ENCODE measurements around the gene HMG20B. TPM values are rescaled to one million over a fixed set of nuclear protein-coding genes. Genes with fewer than 3 reads are reported as not detected.
"Not testable (repeated sequence)": the region's sequence is repeated elsewhere in the genome, so short reads cannot be mapped to it uniquely, and the experiment has no call there.

HMG20B gene
- total RNA-seq, 1 experiment from 2014 or later, result 186 TPM

GRCh38 chr19:3578390-3578789, 5.6 kb downstream of the HMG20B start (continued):
- TF ChIP-seq ATF3 (IDR thresholded peaks at IDR 0.05) (no peak), EGR1 (IDR thresholded peaks at IDR 0.05; ENCODE audit: low read depth) (no peak), POLR2AphosphoS5 (IDR thresholded peaks at IDR 0.05; ENCODE audit: low read depth, low read length) (no peak), ZNF274 (IDR thresholded peaks at IDR 0.05; ENCODE audit: low read depth, low read length) (no peak), SIN3A (IDR thresholded peaks at IDR 0.05; ENCODE audit: low read depth) (no peak), JUND (IDR thresholded peaks at IDR 0.05) (no peak), YY1 (IDR thresholded peaks at IDR 0.05; ENCODE audit: extremely low read depth, insufficient replicate concordance, low read depth, low read length) (no peak), FOSL1 (IDR thresholded peaks at IDR 0.05; ENCODE audit: low read depth) (no peak)

- Histone ChIP-seq H2AFZ (ENCODE audit: low read depth, low read length, poor library complexity, severe bottlenecking) (no peak overlapping the region), H3K9me3 (ENCODE audit: control insufficient read depth in 1 of 2, insufficient read depth in 1 of 2, low read depth in 1 of 2, low read length in 2 of 2) (no peaks in the 10 kb centered on the region), H3K27me3 (ENCODE audit: insufficient read depth, low read length) (no peaks in the 10 kb centered on the region), H3K79me2 (ENCODE audit: insufficient read depth, low read length) (peaks cover 8% of the 10 kb centered on the region; the same call in 1 of the 2 replicates), H3K4me2 (ENCODE audit: low read length) (peak overlapping the region; percentile 32), H3K27ac (ENCODE audit: low read depth, low read length) (0 out of 2 replicates have a peak overlapping the region, but pooled peaks have one; percentile 2), H3K9me2 (ENCODE audit: insufficient read depth) (no peaks in the 10 kb centered on the region), H3K4me1 (ENCODE audit: control insufficient read depth in 1 of 2, insufficient read depth in 2 of 2, low read length in 2 of 2) (peaks cover 15 to 52% of the 10 kb centered on the region in 2 experiments), H3K4me3 (replicated peaks in 1 of 2; ENCODE audit: low read depth in 1 of 2, low read length in 2 of 2) (no peak overlapping the region), H4K20me1 (ENCODE audit: insufficient read depth) (no peaks in the 10 kb centered on the region; the same call in 1 of the 2 replicates), H3K9ac (ENCODE audit: low read length) (no peak overlapping the region), H3K36me3 (ENCODE audit: control insufficient read depth in 1 of 2, insufficient read depth in 2 of 2, low read length in 2 of 2) (peaks cover 3 to 11% of the 10 kb centered on the region in 2 experiments; a peak in 2 of 4 replicates)
- no peak; the same call in 1 of the 2 replicates for ATAC-seq
- CTCF ChIA-PET, result no interaction called here
- POLR2A ChIA-PET, result no interaction called here
- intact Hi-C loops (cut with micrococcal nuclease), result no loop called here
- no peak for TF ChIP-seq CBX3 (IDR thresholded peaks at IDR 0.05; ENCODE audit: low read depth)
- no peak for DNase-seq (ENCODE audit: low read depth, low spot score)
- no TSS peak for BruUV-seq (replicated peaks)
- RAD21 ChIA-PET (ENCODE audit: low non-redundant PET in 1 of 2, low total read pairs in 2 of 2, uncharacterized antibody in 2 of 2, unreplicated experiment in 2 of 2), result interaction anchor here in 1 of 2 experiments (0.6 kb wide), 1 partner anchor 22 kb away, joined by 3 read pairs; no protein-coding TSS in a partner anchor
Observed at GRCh38 chr19:3580156-3580934, 7.6 kb downstream of the HMG20B start.

- H4K20me1 ChIP-seq (ENCODE audit: insufficient read depth); H3K4me3 ChIP-seq (replicated peaks in 1 of 2; ENCODE audit: low read depth in 1 of 2, low read length in 2 of 2); CTCF ChIA-PET; H2AFZ ChIP-seq (ENCODE audit: low read depth, low read length, poor library complexity, severe bottlenecking); BruUV-seq (replicated peaks); RAD21 ChIA-PET (ENCODE audit: low non-redundant PET in 1 of 2, low total read pairs in 2 of 2, uncharacterized antibody in 2 of 2, unreplicated experiment in 2 of 2); H3K4me2 ChIP-seq (ENCODE audit: low read length); H3K36me3 ChIP-seq (ENCODE audit: control insufficient read depth in 1 of 2, insufficient read depth in 2 of 2, low read length in 2 of 2); intact Hi-C loops (cut with micrococcal nuclease); DNase-seq (ENCODE audit: low read depth, low spot score); H3K9ac ChIP-seq (ENCODE audit: low read length); ATAC-seq; H3K27ac ChIP-seq (ENCODE audit: low read depth, low read length); H3K9me2 ChIP-seq (ENCODE audit: insufficient read depth); H3K9me3 ChIP-seq (ENCODE audit: control insufficient read depth in 1 of 2, insufficient read depth in 1 of 2, low read depth in 1 of 2, low read length in 2 of 2); H3K27me3 ChIP-seq (ENCODE audit: insufficient read depth, low read length); POLR2A ChIA-PET; H3K79me2 ChIP-seq (ENCODE audit: insufficient read depth, low read length): not testable (repeated sequence)
- H3K4me1 ChIP-seq (ENCODE audit: control insufficient read depth in 1 of 2, insufficient read depth in 2 of 2, low read length in 2 of 2), result peaks cover 5 to 40% of the 10 kb centered on the region in 2 experiments
Observed at GRCh38 chr19:3581792-3582191, 9.0 kb downstream of the HMG20B start.

- H3K4me3 ChIP-seq (replicated peaks in 1 of 2; ENCODE audit: low read depth in 1 of 2, low read length in 2 of 2); BruUV-seq (replicated peaks); H3K79me2 ChIP-seq (ENCODE audit: insufficient read depth, low read length); H3K9me2 ChIP-seq (ENCODE audit: insufficient read depth); H3K9me3 ChIP-seq (ENCODE audit: control insufficient read depth in 1 of 2, insufficient read depth in 1 of 2, low read depth in 1 of 2, low read length in 2 of 2); DNase-seq (ENCODE audit: low read depth, low spot score); H3K27ac ChIP-seq (ENCODE audit: low read depth, low read length); H3K9ac ChIP-seq (ENCODE audit: low read length); H2AFZ ChIP-seq (ENCODE audit: low read depth, low read length, poor library complexity, severe bottlenecking); H3K27me3 ChIP-seq (ENCODE audit: insufficient read depth, low read length); H3K36me3 ChIP-seq (ENCODE audit: control insufficient read depth in 1 of 2, insufficient read depth in 2 of 2, low read length in 2 of 2); ATAC-seq; H4K20me1 ChIP-seq (ENCODE audit: insufficient read depth); H3K4me2 ChIP-seq (ENCODE audit: low read length); CTCF ChIA-PET; intact Hi-C loops (cut with micrococcal nuclease): not testable (repeated sequence)
- ChIA-PET RAD21 (ENCODE audit: low non-redundant PET in 1 of 2, low total read pairs in 2 of 2, uncharacterized antibody in 2 of 2, unreplicated experiment in 2 of 2) (interaction anchor here in 1 of 2 experiments (0.7 kb wide), 1 partner anchor 16 kb away, joined by 3 read pairs; no protein-coding TSS in a partner anchor), POLR2A (interaction anchor here (0.7 kb wide), 1 partner anchor 123 kb away, joined by 4 read pairs; no protein-coding TSS in a partner anchor)
- peaks cover 5 to 26% of the 10 kb centered on the region in 2 experiments for H3K4me1 ChIP-seq (ENCODE audit: control insufficient read depth in 1 of 2, insufficient read depth in 2 of 2, low read length in 2 of 2)
Observed at GRCh38 chr19:3584036-3584802, 11.5 kb downstream of the HMG20B start.

Data from HCT116 (cell line).